HG03025 (cell line): ENCODE results near the gene AKAP12.

ENCODE experiments used
- ATAC-seq: cut with Tn5 transposase; IDR thresholded peaks from one replicate; pipeline ENCODE4 v1.9.1; 2021; ENCODE audit warnings: mild to moderate bottlenecking, moderate library complexity; ENCODE audit not compliant: unreplicated experiment, low FRiP score

AKAP12 gene

DNA sequence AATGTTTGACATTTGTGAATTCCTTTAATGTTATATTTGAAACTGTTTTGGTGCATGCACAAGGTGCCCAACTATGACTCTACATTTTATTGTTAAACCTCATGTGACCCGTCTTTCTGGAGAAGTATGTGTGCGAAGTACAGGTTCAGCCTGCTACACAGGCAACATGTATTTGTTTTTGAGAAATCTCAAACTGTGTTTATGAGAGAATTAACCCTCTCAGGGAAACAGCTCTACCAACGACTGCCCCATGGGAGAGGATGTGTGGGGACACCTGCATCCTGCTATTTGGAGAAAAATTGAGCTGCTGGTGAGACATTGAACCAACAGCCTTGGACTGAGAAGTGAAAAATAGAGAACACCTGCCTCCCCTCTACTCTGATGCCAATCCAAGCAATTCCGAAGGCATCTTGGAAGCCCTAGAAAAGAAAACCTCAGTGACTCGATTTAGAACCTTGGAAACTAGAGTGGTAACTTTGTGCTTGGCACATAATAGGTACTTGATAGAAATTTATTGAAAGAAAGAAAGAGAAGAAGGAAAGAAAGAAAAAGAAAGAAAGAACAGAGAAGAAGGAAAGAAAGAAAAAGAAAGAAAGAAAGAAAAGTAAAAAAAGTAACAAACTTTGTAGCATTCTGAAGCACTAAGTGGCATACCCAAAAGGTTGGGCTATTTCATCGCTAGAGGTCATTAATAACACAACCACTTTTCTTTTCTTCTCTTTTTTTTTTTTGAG lies 2.9 kb upstream of the AKAP12 start:
- ATAC-seq: no peak

DNA sequence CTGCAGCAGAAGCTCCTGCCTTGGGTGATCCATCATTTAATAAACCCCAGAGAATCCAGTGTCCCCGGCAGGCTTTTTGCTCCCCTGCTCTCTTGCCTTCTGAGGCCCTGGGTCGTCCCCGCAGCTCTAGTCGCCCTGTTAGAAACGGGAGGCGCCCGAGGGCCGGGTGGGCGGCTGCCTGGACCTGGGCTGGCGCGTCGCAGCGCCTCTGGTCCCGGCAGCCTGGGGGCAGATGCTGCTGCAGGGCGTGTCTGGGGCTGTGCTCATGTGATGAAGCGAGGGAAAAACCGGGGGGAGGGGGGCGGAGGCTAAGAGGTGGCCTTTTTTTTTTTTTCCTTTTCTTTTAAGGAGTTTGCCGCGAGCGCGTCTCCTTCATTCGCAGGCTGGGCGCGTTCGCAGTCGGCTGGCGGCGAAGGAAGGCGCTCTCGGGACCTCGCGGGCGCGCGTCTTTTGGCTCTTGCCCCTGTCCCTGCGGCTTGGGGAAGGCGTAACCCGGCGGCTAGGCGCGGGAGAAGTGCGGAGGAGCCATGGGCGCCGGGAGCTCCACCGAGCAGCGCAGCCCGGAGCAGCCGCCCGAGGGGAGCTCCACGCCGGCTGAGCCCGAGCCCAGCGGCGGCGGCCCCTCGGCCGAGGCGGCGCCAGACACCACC lies 394 bp downstream of the AKAP12 start:
- no peak for ATAC-seq

DNA sequence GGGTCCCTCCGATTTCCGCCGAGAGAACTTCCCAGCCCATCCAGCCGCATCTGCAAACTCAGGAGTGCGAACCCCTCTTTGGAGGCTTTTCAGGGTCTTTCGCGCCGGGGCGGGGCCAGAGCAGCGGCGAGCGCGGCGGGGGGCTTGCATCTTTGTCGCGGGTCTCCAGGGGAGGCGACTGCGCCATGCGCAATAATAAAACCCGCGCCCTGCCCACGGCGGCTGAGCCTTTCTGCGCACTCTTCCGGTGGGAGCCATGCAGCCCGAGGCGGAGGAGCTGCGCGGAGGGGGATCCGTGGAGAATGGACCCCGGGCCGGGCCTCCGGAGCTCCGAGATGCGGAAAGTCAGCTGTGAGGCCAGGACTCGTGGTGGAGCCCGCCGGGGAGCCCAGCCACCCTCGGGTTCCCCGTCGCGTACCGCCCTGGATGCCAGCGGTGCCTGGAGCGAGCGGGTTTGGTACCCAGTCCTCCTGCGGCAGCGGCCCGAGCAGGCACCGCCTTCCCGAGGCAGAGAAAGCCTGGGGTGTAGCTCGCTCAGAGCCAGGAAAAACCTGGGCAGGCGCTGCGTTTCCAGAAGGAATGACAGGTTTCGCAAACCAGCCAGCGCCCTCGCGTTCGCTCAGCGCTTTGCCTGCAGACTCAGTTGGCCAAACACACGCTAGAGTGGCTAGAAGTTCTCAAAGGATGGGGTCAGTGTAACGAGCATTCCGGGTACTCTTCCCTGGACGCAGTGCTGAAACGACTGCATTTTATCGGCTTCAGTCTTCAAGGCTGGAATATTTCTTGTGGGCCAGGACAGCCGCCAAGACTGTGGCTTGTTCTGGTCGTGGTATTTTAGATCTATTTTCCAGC lies 1.2 kb downstream of the AKAP12 start:
- no peak for ATAC-seq

DNA sequence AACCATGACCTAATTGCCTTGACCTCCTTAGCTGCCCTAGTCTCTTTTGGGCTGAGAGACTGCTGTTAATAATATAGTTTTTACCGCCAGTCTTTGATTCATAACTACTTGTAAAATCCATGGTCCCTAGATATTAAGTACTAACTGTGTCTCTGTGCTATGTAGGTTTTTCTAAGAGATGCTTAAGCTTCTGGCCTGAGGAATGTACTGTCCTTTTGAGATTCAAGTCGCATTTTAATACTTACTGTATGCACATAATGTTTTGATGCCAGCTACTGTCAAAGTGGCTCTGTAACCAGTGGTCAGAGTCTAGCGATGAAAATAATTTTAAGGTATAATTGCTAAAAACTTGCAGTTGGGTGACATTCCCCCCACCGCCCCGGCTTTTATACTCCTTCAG lies 2.1 kb downstream of the AKAP12 start:
- ATAC-seq: no peak

DNA sequence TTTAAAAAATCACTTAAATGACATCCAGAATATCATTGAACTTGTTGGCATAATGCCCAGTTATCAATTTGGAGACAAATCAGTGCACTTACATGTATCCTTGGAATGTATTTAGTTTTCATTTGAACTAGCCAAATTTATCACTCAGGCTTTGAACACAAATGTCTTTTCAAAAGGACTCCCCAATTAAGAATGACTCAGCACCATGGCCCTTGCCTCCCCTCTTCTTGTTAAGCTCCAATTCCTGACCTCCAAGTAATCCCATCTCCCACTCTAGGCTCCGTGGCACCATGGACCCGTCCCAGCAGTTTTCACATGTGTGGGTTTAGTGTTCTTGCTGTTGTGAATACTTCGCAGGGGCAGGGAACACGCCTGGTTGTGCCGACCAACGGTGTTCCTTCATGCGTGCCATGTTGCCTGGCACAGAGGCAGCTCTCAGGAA lies 2.7 kb downstream of the AKAP12 start:
- ATAC-seq: no peak

DNA sequence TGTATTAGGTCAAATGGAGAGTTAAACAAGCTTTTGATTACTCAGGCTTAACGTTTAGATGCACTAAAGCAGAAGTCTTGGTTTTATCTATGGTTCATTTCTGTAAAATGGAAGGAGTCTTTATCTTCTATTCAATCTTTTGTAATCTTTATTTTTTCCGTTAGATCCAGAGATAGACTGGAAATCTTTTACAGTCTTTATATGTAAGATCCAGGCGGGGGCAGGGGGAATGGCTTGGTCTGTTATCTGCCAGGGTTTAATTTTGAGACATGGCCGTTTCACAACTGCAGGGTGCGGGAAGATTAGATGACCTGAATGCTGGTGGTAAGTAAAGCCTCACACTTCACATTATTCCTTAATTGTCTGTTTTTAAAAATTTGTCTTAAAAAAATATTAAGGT lies 3.7 kb downstream of the AKAP12 start:
- no peak for ATAC-seq

DNA sequence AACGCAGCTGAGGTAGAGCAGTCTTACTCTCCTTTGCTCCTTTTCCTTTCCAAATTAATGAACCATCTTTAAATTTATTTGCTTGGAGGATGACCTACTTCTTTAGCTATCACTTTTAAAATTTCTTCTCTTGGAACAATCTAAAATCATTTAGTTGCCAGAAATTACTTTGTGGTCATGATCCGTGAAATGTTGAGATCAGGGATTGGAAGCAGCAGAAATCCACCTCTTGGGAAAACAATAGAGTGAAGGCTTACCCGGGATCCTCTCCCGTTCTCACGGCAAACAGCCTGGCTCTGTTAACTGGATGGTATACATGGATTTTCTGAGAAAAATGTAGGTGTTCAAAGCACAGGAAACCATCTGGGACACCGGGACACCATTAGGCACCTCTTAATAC lies 7.7 kb downstream of the AKAP12 start:
- no peak for ATAC-seq

DNA sequence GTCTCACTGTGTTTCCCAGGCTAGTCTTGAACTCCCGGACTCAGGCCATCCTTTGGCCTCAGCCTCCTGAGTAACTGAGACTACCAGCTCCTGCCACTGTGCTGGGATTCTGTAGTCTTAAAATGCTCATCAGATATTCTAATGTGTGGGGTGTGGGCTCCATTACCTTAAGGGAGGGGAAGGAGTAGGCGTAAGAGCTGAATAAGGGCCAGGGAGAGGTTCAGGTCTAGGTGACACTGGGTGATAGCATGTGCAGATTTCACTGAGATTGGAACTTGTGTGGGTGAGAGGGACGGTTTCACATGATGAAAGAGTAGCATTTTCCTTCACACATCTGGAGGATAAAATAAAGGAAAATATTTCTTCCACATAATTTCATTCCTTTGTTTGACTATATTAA lies 8.5 kb downstream of the AKAP12 start:
- ATAC-seq: no peak

DNA sequence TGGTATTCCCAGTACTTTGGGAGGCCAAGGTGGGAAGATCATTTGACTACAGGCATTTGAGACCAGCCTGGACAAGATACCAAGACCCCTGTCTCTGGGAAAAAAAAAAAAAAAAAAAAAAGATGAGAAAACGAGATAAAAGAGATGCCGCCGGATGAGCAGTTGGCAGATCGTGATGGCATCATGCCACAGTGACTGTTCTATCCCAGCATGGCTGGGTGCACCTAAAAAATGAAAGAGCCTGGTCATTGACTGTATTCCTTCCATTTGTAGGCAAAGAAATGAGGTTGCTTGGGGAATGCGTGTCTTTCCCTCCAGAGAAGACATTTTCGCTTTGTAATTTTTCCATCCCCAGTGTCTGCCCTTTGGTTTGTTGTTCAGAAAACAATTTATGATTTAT lies 12.9 kb downstream of the AKAP12 start:
- no peak for ATAC-seq

DNA sequence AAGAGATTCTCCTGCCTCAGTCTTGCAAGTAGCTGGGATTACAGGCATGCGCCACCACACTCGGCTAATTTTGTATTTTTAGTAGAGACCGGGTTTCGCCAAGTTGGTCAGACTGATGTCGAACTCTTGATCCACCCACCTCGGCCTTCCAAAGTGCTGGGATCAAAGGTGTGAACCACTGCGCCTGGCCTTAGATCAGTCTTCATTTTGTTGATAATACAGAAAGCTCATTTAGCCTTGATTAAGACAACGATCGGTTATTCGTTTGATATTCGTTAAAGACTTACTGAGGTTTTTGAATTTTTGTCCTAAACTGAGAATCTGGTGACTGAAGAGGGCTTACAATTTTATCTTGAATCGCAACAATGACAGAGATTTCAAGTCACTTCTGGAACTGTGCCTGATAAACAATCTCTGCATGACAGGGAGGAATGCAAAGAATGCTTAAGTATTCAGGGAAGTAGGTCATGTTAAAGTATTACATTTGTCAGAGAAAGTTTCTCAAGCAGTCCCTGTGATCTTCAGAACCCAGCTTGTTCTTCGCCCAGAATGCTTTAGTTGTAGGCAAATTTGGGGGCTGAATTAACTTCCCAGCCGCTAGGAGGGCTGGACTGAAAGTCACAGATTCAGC lies 14.8 kb downstream of the AKAP12 start:
- no peak for ATAC-seq

DNA sequence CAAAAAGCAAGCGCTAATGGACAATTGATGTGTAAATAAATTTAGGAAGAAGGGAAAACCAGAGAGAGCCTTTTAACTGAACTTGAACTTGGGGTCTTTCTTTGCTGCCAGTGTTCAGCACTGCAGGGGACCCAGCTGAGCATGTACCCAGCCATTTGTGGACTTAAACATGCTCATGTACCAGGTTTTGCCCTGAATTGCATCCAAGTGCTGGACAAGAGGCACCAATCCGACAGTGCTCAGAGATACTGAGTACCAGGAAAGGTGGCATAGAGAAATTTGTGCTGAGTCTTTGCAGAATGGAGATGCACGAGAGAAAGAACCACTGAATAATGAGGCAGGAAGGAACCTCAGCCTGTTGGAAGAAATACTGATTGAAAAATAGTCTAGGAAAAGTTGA lies 16.0 kb downstream of the AKAP12 start:
- no peak for ATAC-seq

DNA sequence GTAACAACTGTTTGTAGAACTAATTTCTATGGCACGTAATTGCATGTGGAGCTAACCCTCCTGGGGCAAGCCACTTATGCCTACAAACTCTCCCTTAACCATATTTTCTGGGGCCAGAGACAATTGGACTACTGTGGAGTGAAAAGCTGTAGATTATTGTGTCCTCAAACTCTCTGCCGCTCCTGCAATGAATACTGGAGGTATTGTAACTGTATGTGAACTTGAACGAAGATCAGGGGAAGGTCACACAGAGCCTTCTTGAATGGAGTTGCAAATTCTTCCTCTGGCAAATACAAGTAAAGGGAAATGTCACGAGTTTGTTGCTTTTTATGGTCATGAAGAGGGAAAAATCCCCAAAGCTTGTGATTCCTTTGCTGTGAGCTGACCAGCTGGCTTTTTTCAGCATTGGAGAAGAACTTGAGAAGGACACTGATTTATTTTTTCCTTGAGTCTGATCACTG lies 18.2 kb downstream of the AKAP12 start:
- ATAC-seq: no peak

DNA sequence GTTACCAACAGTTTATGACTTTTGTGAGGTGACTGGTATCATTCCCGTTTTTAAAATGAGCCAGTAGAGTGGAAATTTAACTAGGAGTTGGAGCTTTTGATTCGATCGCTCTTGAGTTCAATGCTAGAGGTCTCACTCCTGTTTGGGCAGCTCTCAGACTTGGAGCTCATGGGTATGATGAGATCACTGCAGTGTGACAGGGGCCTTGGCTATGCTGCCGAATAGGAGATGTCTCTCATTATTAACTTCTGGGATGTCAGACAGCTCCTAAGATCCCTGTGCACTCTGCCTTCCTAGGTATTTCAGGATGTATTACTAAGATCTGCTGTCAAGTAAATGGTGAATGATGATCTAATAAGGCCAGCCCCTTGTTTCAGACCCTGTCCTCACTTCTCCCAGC lies 20.4 kb downstream of the AKAP12 start:
- ATAC-seq: no peak

DNA sequence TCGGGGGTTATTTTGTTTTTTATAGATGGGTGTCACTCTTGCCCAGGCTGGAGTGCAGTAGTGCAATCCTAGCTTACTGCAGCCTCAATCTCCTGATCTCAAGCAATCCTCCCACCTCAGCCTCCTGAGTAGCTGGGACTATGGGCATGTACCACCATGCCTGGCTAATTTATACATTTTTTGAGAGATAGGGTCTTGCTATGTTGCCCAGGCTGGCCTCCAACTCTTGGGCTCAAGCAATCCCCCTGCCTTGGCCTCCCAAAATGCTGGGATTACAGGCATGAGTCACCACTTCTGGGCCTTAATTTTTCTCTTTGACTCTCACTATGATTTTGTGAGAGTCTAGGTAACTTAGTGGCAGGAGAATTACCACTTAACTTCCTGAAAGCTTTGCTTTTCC lies 23.3 kb downstream of the AKAP12 start:
- no peak for ATAC-seq

DNA sequence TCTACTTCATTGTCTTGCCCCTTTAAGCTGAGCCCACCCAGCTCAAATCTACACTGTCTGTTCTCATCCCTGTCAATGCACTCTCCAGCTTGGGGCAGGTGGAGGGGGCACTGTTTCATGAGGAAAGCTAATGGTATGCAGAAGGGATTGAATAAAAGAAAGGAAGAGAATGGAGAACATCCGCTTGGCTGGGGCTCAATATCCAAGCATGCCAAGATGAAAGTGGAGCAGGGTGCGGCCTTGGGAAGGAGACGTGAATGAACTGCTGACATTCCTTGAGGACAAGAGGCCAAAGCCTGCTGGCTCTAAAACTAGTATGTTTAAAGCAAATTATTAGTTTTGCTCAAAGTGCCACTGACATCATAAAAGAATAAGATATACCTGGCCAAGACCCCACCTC lies 24.2 kb downstream of the AKAP12 start:
- no peak for ATAC-seq

DNA sequence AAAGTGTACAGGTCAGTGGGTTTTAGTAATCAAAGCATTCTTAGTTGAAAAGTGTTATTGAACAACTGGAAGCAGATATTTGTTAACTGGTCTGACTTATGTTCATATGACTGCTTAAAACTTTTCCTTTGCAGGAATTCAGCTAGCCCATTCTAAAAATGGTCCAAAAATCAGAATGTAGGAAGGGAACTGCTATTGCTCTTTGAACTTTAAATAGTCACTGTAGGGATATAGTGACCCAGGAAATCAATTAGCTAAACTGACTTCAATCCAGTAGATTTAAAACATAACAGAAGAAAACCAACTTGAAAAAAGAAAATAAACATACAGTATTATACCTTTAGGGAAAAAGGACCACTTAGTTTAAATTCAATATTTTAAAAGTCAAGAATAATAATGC lies 25.5 kb downstream of the AKAP12 start:
- no peak for ATAC-seq

DNA sequence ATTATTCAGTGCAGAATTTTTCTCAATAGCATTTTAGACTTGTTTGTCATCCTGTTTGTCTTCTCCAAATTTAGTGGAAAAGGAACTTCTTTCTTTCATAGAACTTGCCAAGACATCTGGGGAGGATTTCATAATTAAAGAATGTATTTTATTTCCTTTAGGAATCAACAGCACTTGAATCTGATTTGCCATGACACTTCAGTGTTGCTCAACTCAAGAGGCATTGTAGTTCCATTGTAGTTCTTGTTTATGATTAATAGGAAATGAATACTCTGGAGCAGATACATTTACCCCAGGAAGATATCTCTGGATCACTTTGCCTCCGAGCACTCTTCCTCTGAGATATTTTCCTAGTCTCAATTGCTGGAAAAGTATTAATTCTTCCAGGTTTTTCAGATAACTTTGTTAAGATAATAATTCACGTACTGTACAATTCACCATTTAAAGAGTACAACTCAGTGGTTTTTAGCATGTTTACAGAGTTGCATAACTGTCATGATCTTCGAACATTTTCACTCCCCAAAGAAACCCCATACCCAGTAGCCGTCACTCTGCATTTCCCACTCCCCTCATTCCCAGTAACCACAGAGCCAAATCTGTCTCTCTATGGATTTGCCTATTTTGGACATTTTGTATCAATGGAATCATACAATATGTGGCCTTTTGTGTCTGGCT lies 29.7 kb downstream of the AKAP12 start:
- ATAC-seq: no peak

DNA sequence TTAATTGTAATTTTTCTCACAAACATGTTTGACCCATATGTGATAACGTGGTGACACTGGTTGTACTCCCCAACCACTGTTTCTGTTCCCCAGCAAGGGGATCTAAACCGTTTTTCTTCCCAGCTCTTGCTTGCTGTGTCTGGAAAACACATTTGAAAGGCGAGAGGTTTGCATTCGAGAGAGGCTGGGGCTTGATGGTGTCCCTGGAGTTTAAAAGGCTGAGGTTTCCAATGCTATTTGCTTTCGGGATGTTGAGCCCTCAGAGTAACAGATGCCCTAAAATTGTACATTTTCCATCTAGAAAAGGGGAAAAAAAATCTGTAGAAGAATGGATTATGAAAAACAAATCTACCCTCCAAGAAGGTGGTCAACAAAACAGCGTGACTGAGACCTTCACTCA lies 35.4 kb downstream of the AKAP12 start:
- no peak for ATAC-seq

DNA sequence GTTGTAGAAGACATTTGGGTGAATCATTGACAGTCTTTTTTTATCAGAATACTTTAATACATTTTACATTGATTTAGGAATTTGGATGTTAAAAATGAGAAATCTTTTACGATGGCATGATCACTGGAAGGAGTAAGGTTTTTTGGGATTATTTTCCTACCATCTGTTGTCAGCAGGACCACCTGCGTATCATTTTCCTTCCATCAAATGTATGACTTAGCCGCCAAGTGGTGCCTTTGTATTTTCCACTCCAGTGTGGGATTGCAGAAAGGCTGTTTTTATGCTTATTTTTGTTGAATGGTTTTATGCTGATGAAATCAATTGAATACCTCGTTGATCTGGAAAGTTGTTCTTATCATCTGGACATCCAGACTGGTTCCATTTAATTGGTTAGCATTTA lies 35.8 kb downstream of the AKAP12 start:
- no peak for ATAC-seq

DNA sequence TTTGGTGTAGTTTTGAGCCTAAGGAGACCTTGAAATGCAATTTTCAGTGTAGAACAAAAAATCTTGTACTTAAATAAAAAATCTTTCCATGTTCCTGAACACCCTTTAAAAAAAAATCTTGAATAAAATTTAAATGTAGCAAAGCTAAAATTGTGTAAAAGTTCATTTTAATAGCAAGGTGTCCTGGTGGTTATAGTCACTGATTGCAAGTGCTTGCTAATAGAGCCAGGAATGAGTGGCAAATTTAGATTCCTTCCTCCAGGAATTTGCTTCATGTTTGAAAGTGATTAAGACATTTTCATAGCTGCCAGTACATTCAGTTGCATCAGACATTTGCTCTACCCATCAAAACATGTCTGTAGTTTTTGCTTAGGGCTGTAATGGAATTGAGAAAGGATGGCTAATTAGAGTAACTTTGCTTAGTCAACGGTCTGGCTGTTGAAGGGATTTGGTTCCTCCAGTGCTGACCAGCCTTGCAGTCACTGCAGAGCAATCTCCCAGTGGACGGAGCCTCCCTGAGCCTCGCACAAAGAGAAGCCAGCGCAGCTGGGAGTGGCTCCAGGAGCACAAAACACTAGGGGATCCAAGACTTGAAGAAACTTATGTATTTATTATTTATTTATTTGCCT lies 36.5 kb downstream of the AKAP12 start:
- no peak for ATAC-seq
